Epithelial cell of esophagus (primary cell): ENCODE results near the gene OTUD4.

Experiments
- DNase-seq: peaks from one replicate; pipeline ENCODE4 v3.0.0; 2010; ENCODE audit warnings: low read depth
- H3K4me3 ChIP-seq: 2 replicates; pipeline ENCODE4 v1.5.1; 2011; ENCODE audit warnings: mild to moderate bottlenecking, low read length, control low read depth
- TF ChIP-seq, protein P1 (sequence below): IDR thresholded peaks from 2 replicates; pipeline ENCODE4 v1.5.1; 2011; ENCODE audit warnings: low read depth, mild to moderate bottlenecking, low read length, control low read depth, inconsistent platforms; ENCODE audit not compliant: insufficient read depth; ENCODE audit errors: missing control alignments

Gene OTUD4

DNA sequence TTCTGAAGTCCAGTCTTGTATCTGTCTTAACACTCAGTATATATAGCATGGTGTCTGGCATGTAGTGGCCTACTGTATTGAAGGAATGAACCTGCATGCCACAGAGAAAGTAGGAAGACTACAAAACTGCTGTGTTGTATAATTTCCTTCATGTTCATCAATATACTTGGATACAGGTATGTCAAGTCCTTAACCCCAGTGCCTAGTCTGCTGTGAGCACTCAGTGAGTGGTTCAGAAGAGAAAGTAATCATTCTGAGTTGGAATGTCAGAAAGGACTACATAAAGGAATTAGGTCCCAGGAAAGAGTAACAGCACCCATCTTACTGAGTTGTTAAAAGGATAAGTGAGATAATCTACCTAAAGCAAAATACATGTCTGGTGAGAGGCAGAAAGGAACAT is 50.3 kb downstream of the OTUD4 start:
- DNase-seq, result no peak
- no peak overlapping the region for H3K4me3 ChIP-seq
- TF ChIP-seq, protein P1, sequence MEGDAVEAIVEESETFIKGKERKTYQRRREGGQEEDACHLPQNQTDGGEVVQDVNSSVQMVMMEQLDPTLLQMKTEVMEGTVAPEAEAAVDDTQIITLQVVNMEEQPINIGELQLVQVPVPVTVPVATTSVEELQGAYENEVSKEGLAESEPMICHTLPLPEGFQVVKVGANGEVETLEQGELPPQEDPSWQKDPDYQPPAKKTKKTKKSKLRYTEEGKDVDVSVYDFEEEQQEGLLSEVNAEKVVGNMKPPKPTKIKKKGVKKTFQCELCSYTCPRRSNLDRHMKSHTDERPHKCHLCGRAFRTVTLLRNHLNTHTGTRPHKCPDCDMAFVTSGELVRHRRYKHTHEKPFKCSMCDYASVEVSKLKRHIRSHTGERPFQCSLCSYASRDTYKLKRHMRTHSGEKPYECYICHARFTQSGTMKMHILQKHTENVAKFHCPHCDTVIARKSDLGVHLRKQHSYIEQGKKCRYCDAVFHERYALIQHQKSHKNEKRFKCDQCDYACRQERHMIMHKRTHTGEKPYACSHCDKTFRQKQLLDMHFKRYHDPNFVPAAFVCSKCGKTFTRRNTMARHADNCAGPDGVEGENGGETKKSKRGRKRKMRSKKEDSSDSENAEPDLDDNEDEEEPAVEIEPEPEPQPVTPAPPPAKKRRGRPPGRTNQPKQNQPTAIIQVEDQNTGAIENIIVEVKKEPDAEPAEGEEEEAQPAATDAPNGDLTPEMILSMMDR, result no peak

DNA sequence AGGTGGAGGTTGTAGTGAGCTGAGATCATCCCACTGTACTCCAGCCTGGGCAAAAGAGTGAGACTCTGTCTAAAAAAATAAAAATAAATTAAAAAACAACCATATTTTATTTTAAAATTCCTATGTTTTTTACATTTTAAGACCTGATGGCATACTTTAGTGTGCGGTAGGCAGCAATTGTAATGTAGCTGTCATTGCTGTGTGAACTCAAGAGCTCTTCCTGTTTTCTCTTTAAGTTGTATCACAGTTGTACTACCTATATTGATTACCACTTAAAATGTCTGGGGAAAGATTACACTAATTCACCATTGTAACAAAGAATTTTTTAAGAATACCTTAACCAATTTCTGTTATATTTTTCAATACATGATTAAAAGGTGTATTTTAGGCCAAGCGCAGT is 55.0 kb downstream of the OTUD4 start:
- DNase-seq, result no peak
- TF ChIP-seq, protein P1, result no peak
- H3K4me3 ChIP-seq, result no peak overlapping the region

DNA sequence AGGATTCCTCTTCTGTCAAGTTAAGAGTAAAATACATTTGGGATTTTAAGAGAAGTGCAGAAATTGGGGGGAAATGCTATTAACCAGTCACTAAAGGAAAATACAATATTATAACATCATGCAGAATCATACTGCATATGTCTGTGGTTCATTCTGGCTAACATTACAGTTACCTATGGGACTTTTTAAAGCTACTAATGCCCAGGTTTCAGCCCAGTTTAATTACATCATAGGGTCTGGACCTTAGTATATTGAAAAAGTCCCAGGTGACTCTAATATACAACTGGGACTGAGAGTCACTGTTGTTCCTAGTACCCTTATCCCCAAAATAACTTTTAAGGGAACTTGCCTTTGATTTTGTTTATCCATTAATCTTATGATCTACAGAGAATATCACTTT is 72.3 kb downstream of the OTUD4 start:
- H3K4me3 ChIP-seq, result no peak overlapping the region
- DNase-seq, result no peak
- TF ChIP-seq, protein P1, result no peak

DNA sequence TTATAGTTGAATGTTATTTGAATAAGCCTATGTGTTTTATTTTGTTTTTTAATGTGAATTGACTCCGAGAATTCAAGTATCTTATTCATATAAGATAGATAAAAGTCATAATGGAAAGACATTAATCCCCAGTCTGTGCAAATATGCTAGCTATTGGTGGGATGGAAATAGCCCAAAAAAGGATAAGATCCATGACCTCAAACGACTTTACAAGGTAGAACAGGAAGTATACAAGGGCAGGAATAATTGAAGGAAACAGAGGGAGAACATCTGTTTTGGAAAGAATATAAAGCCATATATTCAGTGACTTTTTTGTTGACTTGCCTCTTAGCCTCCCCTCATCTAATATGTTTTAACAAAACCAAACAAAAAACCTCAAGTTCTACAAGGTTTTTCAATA is 73.3 kb downstream of the OTUD4 start:
- no peak overlapping the region for H3K4me3 ChIP-seq
- TF ChIP-seq, protein P1, result no peak
- DNase-seq, result no peak

DNA sequence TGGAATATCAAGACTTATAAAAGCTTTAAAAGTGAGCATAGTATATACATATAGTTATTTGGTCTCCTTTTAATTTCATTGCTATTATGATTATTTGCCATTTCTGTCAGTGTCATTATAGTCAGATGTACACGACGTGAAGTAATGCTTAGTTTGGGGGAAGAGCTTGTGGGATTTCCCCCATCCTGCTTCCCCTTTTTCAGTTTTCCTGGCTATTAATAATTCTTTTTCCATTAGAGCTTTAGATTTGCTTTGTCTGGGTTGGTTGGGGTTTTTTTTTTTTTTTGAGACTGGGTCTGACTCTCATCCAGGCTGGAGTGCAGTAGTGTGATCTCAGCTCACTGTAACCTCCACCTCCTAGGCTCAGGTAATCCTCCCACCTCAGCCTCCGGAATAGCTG is 76.9 kb downstream of the OTUD4 start:
- DNase-seq, result no peak
- TF ChIP-seq, protein P1, result no peak
- no peak overlapping the region for H3K4me3 ChIP-seq

DNA sequence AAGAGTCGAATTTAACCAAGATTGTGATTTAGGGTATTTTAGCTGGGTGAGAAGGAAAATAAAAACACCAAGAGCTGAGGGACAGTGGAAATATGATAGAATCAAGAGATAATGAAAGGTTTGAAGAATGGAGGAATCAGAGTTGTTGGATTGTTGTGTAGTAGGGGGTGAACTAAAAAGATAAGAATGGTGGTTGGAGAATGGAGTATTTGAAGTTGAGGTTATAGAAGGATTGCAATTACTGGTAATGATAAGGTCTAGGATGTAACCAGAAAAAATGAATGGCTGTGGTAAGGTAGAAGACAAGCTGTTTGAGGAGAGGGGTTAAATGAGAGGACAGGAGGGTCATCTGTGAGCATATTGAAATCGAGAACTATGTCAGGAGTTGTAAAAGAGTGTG is 77.8 kb downstream of the OTUD4 start:
- no peak overlapping the region for H3K4me3 ChIP-seq
- no peak for DNase-seq
- TF ChIP-seq, protein P1, result no peak

DNA sequence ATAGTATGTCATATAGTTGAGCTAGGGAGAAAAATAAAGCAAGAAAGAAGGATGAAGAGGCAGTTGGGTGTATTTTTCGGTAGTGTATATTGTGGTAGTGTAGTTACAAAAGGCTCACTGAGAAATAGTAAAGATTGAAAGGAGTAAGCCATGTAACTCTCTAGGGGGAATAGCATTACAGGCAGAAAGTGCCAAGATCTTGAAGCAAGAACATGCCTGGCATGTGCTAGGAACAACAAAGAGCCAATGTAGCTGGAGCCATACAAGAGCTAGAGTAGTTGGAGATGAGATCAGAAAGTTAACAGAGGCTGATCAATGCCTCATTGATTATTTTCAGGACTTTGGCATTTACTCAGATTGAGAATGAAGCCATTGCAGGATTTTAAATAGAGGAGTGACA is 79.3 kb downstream of the OTUD4 start:
- no peak overlapping the region for H3K4me3 ChIP-seq
- no peak for DNase-seq
- TF ChIP-seq, protein P1, result no peak
